Breast epithelium (tissue), 4 donors: Measurements from ENCODE around the gene SEC11A. TPM values are rescaled to one million over a fixed set of nuclear protein-coding genes. Genes with fewer than 3 reads are reported as not detected.
A peak's percentile ranks its signal among the peaks of the same experiment; 100 is the strongest.
"Not testable (repeated sequence)": the region's sequence is repeated elsewhere in the genome, so short reads cannot be mapped to it uniquely, and the experiment has no call there.

Experiments
- DNase-seq, 2 donors: peaks; one replicate each; pipeline ENCODE4 v3.0.0-alpha.2; 2019; ENCODE audit warnings: low spot score in 2 of 2
- H3K27ac ChIP-seq, 2 donors: fragments of 200-600 bp; sonication (generic) in 1 of 2; one replicate each; pipeline ENCODE4 v1.5.1; 2016 to 2019; ENCODE audit warnings: mild to moderate bottlenecking in 1 of 2
- H3K27me3 ChIP-seq, 2 donors: fragments of 200-600 bp; sonication (generic) in 1 of 2; one replicate each; pipeline versions ENCODE4 v1.5.1 to v1.6.0; 2017 to 2019; ENCODE audit warnings: control low read depth in 1 of 2, mild to moderate bottlenecking in 1 of 2
- H3K36me3 ChIP-seq: fragments of 200-600 bp; one replicate; pipeline ENCODE4 v1.5.1; 2019
- H3K4me1 ChIP-seq, 2 donors: fragments of 200-600 bp; sonication (generic); one replicate each; pipeline ENCODE4 v1.5.1; 2016 to 2019; ENCODE audit warnings: control low read depth in 1 of 2
- H3K4me3 ChIP-seq, 3 donors: fragments of 200-600 bp; sonication (generic); 1 replicate in 2 of 3; 2 replicates in 1 of 3; pipeline ENCODE4 v1.5.1; 2016 to 2019; ENCODE audit warnings: mild to moderate bottlenecking in 3 of 3, moderate library complexity in 2 of 3
- H3K9me3 ChIP-seq, 2 donors: fragments of 200-600 bp; sonication (generic) in 1 of 2; one replicate each; pipeline ENCODE4 v1.5.1; 2016 to 2019; ENCODE audit warnings: control low read depth in 1 of 2
- POLR2A ChIP-seq: fragments of 450-650 bp; IDR thresholded peaks from one replicate; pipeline ENCODE4 v1.6.1; 2016; ENCODE audit warnings: antibody characterized with exemption, mild to moderate bottlenecking, moderate library complexity
- POLR2AphosphoS5 ChIP-seq, 3 donors: sonication (generic); formaldehyde crosslinking; IDR thresholded peaks; one replicate each; pipeline ENCODE4 v1.6.1; 2017; ENCODE audit warnings: antibody characterized with exemption in 3 of 3
- intact Hi-C: fragments of 100-400 bp; cut with DNase I; formaldehyde crosslinking; loops from one replicate; pipeline ENCODE4 v1.15.1; 2023; ENCODE audit warnings: low total_unique reads
- total RNA-seq, 3 donors: library from RNA; depleted of rRNA; stranded (reverse); fragments of >200 nt; gene quantifications; one replicate each; pipeline ENCODE4 v1.1.0, GENCODE V29; 2016
- TF ChIP-seq, protein P1 (sequence below), 3 donors: fragments of 450-650 bp; IDR thresholded peaks; one replicate each; pipeline ENCODE4 v1.5.1; 2016 to 2017; ENCODE audit warnings: antibody characterized with exemption in 3 of 3, mild to moderate bottlenecking in 3 of 3, moderate library complexity in 3 of 3

Gene SEC11A
- total RNA-seq, 3 donors from 2014 or later: 121 to 188 (median 122) TPM

DNA sequence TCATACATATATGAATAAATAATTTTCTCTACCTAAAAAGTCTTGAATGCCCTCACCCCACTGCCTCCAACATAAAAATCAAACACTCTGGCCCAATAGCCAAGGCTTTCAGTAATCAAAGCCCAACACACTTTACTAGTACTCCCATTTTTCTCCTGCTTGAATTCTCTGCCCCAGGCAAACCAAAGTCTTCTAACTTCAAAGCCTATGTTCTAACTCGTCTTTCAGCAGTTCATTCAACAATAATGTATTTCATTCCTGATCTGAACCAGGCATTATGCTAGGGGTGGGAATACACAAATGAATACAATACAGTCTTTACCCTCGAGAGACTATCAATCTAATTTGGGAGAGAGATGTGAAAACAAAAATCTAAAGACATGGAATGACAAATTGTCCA, 21.1 kb upstream of the SEC11A start:
- Histone ChIP-seq H3K36me3 (no peaks in the 10 kb centered on the region), H3K4me1 (no peaks in the 10 kb centered on the region), H3K4me3 (no peak overlapping the region), H3K9me3 (no peaks in the 10 kb centered on the region), H3K27me3 (no peaks in the 10 kb centered on the region), H3K27ac (no peak overlapping the region)
- intact Hi-C loops: no loop called here
- TF ChIP-seq, protein P1, sequence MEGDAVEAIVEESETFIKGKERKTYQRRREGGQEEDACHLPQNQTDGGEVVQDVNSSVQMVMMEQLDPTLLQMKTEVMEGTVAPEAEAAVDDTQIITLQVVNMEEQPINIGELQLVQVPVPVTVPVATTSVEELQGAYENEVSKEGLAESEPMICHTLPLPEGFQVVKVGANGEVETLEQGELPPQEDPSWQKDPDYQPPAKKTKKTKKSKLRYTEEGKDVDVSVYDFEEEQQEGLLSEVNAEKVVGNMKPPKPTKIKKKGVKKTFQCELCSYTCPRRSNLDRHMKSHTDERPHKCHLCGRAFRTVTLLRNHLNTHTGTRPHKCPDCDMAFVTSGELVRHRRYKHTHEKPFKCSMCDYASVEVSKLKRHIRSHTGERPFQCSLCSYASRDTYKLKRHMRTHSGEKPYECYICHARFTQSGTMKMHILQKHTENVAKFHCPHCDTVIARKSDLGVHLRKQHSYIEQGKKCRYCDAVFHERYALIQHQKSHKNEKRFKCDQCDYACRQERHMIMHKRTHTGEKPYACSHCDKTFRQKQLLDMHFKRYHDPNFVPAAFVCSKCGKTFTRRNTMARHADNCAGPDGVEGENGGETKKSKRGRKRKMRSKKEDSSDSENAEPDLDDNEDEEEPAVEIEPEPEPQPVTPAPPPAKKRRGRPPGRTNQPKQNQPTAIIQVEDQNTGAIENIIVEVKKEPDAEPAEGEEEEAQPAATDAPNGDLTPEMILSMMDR (IDR thresholded peaks at IDR 0.05): no peak
- TF ChIP-seq POLR2AphosphoS5 (IDR thresholded peaks at IDR 0.05) (no peak), POLR2A (no peak)
- DNase-seq: no peak

DNA sequence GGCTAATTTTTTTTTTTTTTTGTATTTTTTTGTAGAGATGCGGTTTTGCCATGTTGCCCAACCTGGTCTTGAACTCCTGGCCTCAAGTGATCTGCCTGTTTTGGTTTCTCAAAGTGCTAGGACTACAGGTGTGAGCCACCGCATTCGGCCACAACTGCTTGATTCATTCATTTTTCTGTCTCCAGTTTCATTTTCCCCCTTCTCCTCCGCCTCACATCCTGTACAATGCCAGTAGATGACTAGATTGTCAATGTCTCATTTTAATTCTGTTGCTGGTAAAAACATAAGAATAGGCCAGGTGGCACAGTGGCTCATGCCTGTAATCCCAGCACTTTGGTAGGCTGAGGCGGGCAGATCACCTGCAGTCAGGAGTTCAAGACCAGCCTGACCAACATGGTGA, 20.4 kb upstream of the SEC11A start:
- intact Hi-C loops: no loop called here
- H3K9me3 ChIP-seq: no peaks in the 10 kb centered on the region
- no peak for DNase-seq
- H3K36me3 ChIP-seq: no peaks in the 10 kb centered on the region
- H3K4me3 ChIP-seq: no peak overlapping the region
- H3K4me1 ChIP-seq: no peaks in the 10 kb centered on the region
- no peak overlapping the region for H3K27ac ChIP-seq
- no peaks in the 10 kb centered on the region for H3K27me3 ChIP-seq
- TF ChIP-seq POLR2AphosphoS5 (IDR thresholded peaks at IDR 0.05) (no peak), POLR2A (no peak)
- TF ChIP-seq, protein P1 (IDR thresholded peaks at IDR 0.05): no peak

DNA sequence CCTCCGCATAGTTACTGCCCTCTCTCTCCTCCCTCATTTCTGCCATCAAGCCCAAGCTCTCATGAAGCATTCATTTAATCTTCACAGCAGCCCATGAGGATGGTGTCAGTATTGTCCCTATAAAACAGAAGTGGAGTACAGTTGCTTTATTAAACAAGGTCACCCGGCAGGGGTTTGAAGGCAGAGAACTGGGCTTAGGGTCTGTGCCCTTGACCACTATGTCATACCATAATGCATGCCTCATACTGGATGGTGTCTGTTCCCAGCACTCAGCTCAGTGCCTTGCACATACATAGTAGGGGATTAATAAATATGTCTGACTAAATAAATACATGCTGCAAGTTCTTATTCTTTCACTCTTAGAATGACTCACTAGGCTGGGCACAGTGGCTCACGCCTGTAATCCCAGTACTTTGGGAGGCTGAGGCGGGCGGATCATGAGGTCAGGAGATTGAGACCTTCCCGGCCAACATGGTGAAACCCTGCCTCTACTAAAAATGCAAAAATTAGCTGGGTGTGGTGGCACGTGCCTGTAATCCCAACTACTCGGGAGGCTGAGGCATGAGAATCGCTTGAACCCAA, 19.6 kb upstream of the SEC11A start:
- H3K9me3 ChIP-seq, H3K4me1 ChIP-seq, intact Hi-C loops, DNase-seq, H3K27me3 ChIP-seq, H3K36me3 ChIP-seq: not testable (repeated sequence)
- H3K27ac ChIP-seq: peak overlapping the region; percentile 76 to 78
- peak overlapping the region in 2 of 3 donors; percentile 30 to 55 for H3K4me3 ChIP-seq

DNA sequence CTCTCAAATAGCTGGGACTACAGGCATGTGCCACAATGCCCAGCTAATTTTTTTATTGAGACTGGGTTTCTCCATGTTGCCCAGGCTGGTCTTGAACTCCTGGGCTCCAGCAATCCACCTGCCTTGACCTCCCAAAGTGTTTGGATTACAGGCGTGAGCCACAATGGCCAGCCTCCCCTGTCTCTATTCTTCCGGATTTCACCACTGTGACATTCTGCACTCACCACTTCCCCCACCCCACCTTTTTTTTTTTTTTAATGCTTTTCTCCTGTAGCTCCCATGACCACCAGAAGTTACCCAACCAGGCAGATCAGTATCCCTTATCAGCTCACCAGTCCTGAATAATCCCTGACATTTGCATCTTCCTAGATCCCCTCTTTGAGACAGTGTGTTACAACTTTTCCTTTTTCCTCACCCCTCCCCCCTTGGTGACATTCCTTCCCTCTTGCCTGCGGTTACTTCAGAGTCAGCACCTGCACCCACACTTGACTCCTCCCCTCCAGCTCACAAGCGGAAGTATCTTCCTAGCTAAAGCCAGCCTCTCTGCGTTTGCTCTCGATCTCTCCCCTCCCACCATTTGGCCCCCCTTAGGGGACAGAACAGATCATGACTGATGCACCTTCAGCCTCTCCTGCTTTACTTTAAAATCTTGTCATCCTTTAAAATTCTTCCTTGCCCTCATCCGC, 19.0 kb upstream of the SEC11A start:
- peak; percentile 61 to 78 for DNase-seq
- intact Hi-C loops: no loop called here
- H3K4me1 ChIP-seq: no peaks in the 10 kb centered on the region
- no peaks in the 10 kb centered on the region for H3K27me3 ChIP-seq
- H3K9me3 ChIP-seq: no peaks in the 10 kb centered on the region
- H3K36me3 ChIP-seq: no peaks in the 10 kb centered on the region
- no peak for TF ChIP-seq POLR2A
- peak in 1 of 3 donors; percentile 65 for TF ChIP-seq POLR2AphosphoS5 (IDR thresholded peaks at IDR 0.05)
- H3K27ac ChIP-seq: peak overlapping the region; percentile 76 to 78
- H3K4me3 ChIP-seq: peak overlapping the region in 2 of 3 donors; percentile 30 to 55

DNA sequence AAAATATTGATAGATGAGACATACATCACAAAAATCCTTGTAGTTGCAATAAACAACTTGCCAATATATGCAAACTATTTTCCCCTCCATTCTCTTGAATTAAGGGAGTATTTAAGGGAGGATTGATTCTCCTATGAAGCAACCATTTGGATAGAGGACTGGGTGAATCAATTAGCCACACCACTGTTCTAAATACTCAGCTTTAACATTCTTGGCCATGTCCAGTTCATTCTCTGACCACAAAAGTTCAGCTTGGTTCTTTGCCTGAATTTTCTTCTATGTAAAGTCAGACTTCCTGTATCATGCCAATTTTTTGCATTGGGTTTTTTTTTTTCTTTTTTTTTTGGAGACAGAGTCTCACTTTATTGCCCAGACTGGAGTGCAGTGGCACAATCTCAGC, 15.8 kb upstream of the SEC11A start:
- Histone ChIP-seq H3K9me3 (no peaks in the 10 kb centered on the region), H3K4me3 (no peak overlapping the region), H3K36me3 (no peaks in the 10 kb centered on the region), H3K4me1 (no peaks in the 10 kb centered on the region), H3K27me3 (no peaks in the 10 kb centered on the region), H3K27ac (no peak overlapping the region)
- DNase-seq: no peak
- TF ChIP-seq POLR2A (no peak), POLR2AphosphoS5 (IDR thresholded peaks at IDR 0.05) (no peak)
- TF ChIP-seq, protein P1 (IDR thresholded peaks at IDR 0.05): no peak
- intact Hi-C loops: no loop called here

DNA sequence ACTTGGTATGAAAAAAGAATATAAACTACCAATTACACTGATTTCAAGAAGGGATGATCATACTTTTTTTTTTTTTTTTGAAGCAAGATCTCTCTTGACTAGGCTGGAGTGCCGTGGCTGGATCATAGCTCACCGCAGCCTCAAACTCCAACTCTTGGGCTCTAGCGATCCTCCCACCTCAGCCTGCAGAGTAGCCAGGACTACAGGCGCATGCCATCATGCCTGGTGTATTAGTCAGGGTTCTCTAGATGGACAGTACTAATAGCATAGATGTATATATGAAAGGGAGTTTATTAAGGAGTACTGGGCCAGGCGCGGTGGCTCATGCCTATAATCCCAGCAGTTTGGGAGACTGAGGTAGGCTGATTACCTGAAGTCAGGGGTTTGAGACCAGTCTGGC, 11.5 kb upstream of the SEC11A start:
- Histone ChIP-seq H3K36me3 (no peaks in the 10 kb centered on the region), H3K27me3 (no peaks in the 10 kb centered on the region), H3K4me1 (no peaks in the 10 kb centered on the region), H3K27ac (no peak overlapping the region), H3K4me3 (no peak overlapping the region), H3K9me3 (no peaks in the 10 kb centered on the region)
- DNase-seq: no peak
- TF ChIP-seq POLR2AphosphoS5 (IDR thresholded peaks at IDR 0.05): no peak
- TF ChIP-seq, protein P1 (IDR thresholded peaks at IDR 0.05): no peak
- TF ChIP-seq POLR2A: no peak
- intact Hi-C loops: no loop called here
